Adrenal gland (tissue), 5 donors: ENCODE measurements around the gene NDUFAF3.
A peak's percentile ranks its signal among the peaks of the same experiment; 100 is the strongest.

Source experiments
- CTCF ChIP-seq, 6 experiments: fragments of 450-650 bp in 4 of 6; fragments of 200-600 bp in 2 of 6; sonication (generic) in 1 of 6; IDR thresholded peaks; 1 replicate in 5 of 6; 2 replicates in 1 of 6; pipeline versions ENCODE4 v1.5.1 to v1.8.0; 2016 to 2021; ENCODE audit warnings: antibody characterized with exemption in 6 of 6, mild to moderate bottlenecking in 2 of 6, moderate library complexity in 1 of 6
- POLR2A ChIP-seq, 2 donors: fragments of 450-650 bp; IDR thresholded peaks; one replicate each; pipeline ENCODE4 v1.6.1; 2017; ENCODE audit warnings: antibody characterized with exemption in 2 of 2, mild to moderate bottlenecking in 2 of 2, moderate library complexity in 1 of 2
- donor health status: DM: no; HTN: no; CAD: no.

DNA sequence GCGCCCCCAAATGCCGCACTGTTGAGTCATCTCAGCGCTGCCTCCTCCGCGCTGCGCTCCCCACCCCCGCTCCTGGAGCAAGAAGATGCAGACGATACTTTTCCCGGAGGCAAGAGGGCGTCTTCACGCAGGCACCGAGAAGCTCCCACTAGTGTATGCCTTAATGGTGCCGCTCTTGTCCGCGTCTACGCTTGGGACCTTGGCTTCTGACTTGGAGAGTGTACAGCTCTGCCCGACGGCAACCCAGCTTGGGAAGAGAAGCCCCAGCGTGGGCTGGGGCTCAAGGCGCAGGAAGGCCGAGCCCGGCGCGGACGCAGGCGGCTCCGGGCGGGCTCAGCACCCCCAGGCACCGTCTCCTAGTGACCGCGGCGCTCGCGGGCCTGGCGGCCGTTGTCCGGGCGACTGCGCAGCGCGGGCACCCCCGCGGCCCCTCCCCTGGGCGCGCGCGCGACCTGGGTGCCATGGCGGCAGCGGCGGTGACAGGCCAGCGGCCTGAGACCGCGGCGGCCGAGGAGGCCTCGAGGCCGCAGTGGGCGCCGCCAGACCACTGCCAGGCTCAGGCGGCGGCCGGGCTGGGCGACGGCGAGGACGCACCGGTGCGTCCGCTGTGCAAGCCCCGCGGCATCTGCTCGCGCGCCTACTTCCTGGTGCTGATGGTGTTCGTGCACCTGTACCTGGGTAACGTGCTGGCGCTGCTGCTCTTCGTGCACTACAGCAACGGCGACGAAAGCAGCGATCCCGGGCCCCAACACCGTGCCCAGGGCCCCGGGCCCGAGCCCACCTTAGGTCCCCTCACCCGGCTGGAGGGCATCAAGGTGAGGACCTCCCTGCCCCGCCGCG lies 31.9 kb upstream of the NDUFAF3 start, which contains the start of gene P4HTM:
- peak in 5 of 6 experiments; percentile 24 to 37 (median 30) for TF ChIP-seq CTCF (IDR thresholded peaks at IDR 0.05)
- TF ChIP-seq POLR2A (IDR thresholded peaks at IDR 0.05): peak; percentile 57 to 91
